H9 (cell line): ENCODE data around the gene HHLA2. TPM values are rescaled to one million over a fixed set of nuclear protein-coding genes. Genes with fewer than 3 reads are reported as not detected.

Experiments
- DNase-seq: peaks from one replicate; pipeline ENCODE4 v3.0.0-alpha.2; 2017
- H2AFZ ChIP-seq: one replicate; pipeline ENCODE4 v1.6.1; 2013; ENCODE audit warnings: mild to moderate bottlenecking, low read length, control low read depth, moderate library complexity
- H2AK5ac ChIP-seq: 2 replicates; pipeline ENCODE4 v1.6.1; 2013; ENCODE audit warnings: low read length, control low read depth, mixed read lengths; ENCODE audit not compliant: insufficient read length
- H2BK120ac ChIP-seq: one replicate; pipeline ENCODE4 v1.6.1; 2013; ENCODE audit warnings: low read depth, mild to moderate bottlenecking, low read length, control low read depth, inconsistent platforms; ENCODE audit not compliant: poor library complexity, severe bottlenecking
- H2BK12ac ChIP-seq: 2 replicates; pipeline ENCODE4 v1.6.1; 2013; ENCODE audit warnings: low read length, control low read depth, mixed read lengths, low read depth; ENCODE audit not compliant: insufficient read length
- H2BK15ac ChIP-seq: 2 replicates; pipeline ENCODE4 v1.6.1; 2013; ENCODE audit warnings: low read depth, low read length, control low read depth
- H2BK20ac ChIP-seq: one replicate; pipeline ENCODE4 v1.6.1; 2013; ENCODE audit warnings: low read depth, mild to moderate bottlenecking, low read length, control low read depth, inconsistent platforms; ENCODE audit not compliant: poor library complexity, severe bottlenecking
- H2BK5ac ChIP-seq: 2 replicates; pipeline ENCODE4 v1.6.1; 2013; ENCODE audit warnings: low read length, control low read depth, mixed read lengths; ENCODE audit not compliant: insufficient read length
- H3K14ac ChIP-seq: 2 replicates; pipeline ENCODE4 v1.6.1; 2013; ENCODE audit warnings: low read length, control low read depth; ENCODE audit not compliant: insufficient read depth
- H3K18ac ChIP-seq: 2 replicates; pipeline ENCODE4 v1.6.1; 2013; ENCODE audit warnings: low read depth, mild to moderate bottlenecking, mixed read lengths, low read length, control low read depth; ENCODE audit not compliant: insufficient read length
- H3K23ac ChIP-seq: 2 replicates; pipeline ENCODE4 v1.6.1; 2013; ENCODE audit warnings: low read length, control low read depth, mixed read lengths, low read depth; ENCODE audit not compliant: insufficient read length
- H3K23me2 ChIP-seq: 2 replicates; pipeline ENCODE4 v1.6.1; 2013; ENCODE audit warnings: low read depth, mild to moderate bottlenecking, mixed read lengths, low read length, control low read depth; ENCODE audit not compliant: insufficient read length, poor library complexity, severe bottlenecking
- H3K27ac ChIP-seq: 2 replicates; pipeline ENCODE4 v1.5.1; 2013; ENCODE audit warnings: low read length, control low read depth, mixed read lengths, low read depth; ENCODE audit not compliant: insufficient read length
- H3K27me3 ChIP-seq: 2 replicates; pipeline ENCODE4 v1.6.1; 2013; ENCODE audit warnings: low read length, control low read depth, inconsistent platforms; ENCODE audit not compliant: insufficient read depth
- H3K4ac ChIP-seq: 2 replicates; pipeline ENCODE4 v1.6.1; 2013; ENCODE audit warnings: low read depth, mild to moderate bottlenecking, control low read depth, inconsistent platforms, low read length, moderate library complexity
- H3K4me1 ChIP-seq: 2 replicates; pipeline ENCODE4 v1.6.1; 2013; ENCODE audit warnings: low read length, control low read depth, inconsistent platforms; ENCODE audit not compliant: insufficient read depth
- H3K4me2 ChIP-seq: 2 replicates; pipeline ENCODE4 v1.6.1; 2013; ENCODE audit warnings: low read length, control low read depth, mixed read lengths; ENCODE audit not compliant: insufficient read length, insufficient read depth
- H3K56ac ChIP-seq: 2 replicates; pipeline ENCODE4 v1.6.1; 2013; ENCODE audit warnings: low read depth, mild to moderate bottlenecking, mixed read lengths, low read length, control low read depth; ENCODE audit not compliant: insufficient read length
- H3K79me1 ChIP-seq: 2 replicates; pipeline ENCODE4 v1.6.1; 2013; ENCODE audit warnings: low read depth, mild to moderate bottlenecking, moderate library complexity, low read length, control low read depth, inconsistent platforms; ENCODE audit not compliant: insufficient read depth, poor library complexity, severe bottlenecking
- H3K79me2 ChIP-seq: 2 replicates; pipeline ENCODE4 v1.6.1; 2013; ENCODE audit warnings: low read length, control low read depth, inconsistent platforms; ENCODE audit not compliant: insufficient read depth
- H3K9ac ChIP-seq: 2 replicates; pipeline ENCODE4 v1.6.1; 2013; ENCODE audit warnings: low read length, control low read depth, mixed read lengths; ENCODE audit not compliant: insufficient read length; ENCODE audit errors: extremely low read depth
- H3K9me3 ChIP-seq: one replicate; pipeline ENCODE4 v1.6.1; 2013; ENCODE audit warnings: low read depth, low read length, inconsistent platforms; ENCODE audit not compliant: control insufficient read depth
- H3T11ph ChIP-seq: one replicate; pipeline ENCODE4 v1.6.1; 2013; ENCODE audit warnings: mild to moderate bottlenecking, low read length, control low read depth, inconsistent platforms
- H4K20me1 ChIP-seq: one replicate; pipeline ENCODE4 v1.6.1; 2013; ENCODE audit not compliant: control insufficient read depth, insufficient read length, insufficient read depth
- H4K5ac ChIP-seq: 2 replicates; pipeline ENCODE4 v1.6.1; 2013; ENCODE audit warnings: low read depth, mild to moderate bottlenecking, mixed read lengths, low read length, control low read depth; ENCODE audit not compliant: insufficient read length
- H4K8ac ChIP-seq: replicated peaks from 2 replicates; pipeline ENCODE4 v1.6.1; 2013; ENCODE audit warnings: low read length, control low read depth, mixed read lengths, low read depth; ENCODE audit not compliant: insufficient read length
- H4K91ac ChIP-seq: 2 replicates; pipeline ENCODE4 v1.6.1; 2013; ENCODE audit warnings: low read depth, mild to moderate bottlenecking, moderate library complexity, mixed read lengths, low read length, control low read depth; ENCODE audit not compliant: insufficient read length
- H3K27ac Mint-ChIP-seq, 3 experiments: 2 replicates in 2 of 3; 3 replicates in 1 of 3; pipeline ENCODE4 v1.8.0; 2020 to 2021; ENCODE audit warnings: mixed read lengths in 3 of 3, mild to moderate bottlenecking in 1 of 3, moderate library complexity in 1 of 3
- H3K27me3 Mint-ChIP-seq: 2 replicates; pipeline ENCODE4 v1.8.0; 2021; ENCODE audit warnings: low read depth, mild to moderate bottlenecking, moderate library complexity, mixed read lengths
- H3K36me3 Mint-ChIP-seq, 3 experiments: 2 replicates in 2 of 3; 3 replicates in 1 of 3; pipeline ENCODE4 v1.8.0; 2020 to 2021; ENCODE audit warnings: low read depth in 3 of 3, mixed read lengths in 3 of 3; ENCODE audit not compliant: insufficient read depth in 1 of 3
- H3K4me1 Mint-ChIP-seq, 2 experiments: 2 replicates each; pipeline ENCODE4 v1.8.0; 2020; ENCODE audit warnings: mixed read lengths in 2 of 2
- H3K4me3 Mint-ChIP-seq, 2 experiments: 2 replicates in 1 of 2; 3 replicates in 1 of 2; pipeline ENCODE4 v1.8.0; 2020 to 2021; ENCODE audit warnings: mild to moderate bottlenecking in 2 of 2, mixed read lengths in 2 of 2, moderate library complexity in 1 of 2
- H3K9me3 Mint-ChIP-seq, 2 experiments: 2 replicates in 1 of 2; 3 replicates in 1 of 2; pipeline ENCODE4 v1.8.0; 2020; ENCODE audit warnings: mild to moderate bottlenecking in 2 of 2, mixed read lengths in 2 of 2, moderate library complexity in 1 of 2
- CTCF ChIP-seq: fragments of 200-600 bp; sonication (generic); conservative IDR thresholded peaks from 3 replicates; pipeline ENCODE4 v1.8.0; 2021; ENCODE audit warnings: antibody characterized with exemption, mild to moderate bottlenecking
- whole genome bisulfite sequencing: extraction: QIAGEN DNeasy Blood & Tissue Kit; methylation state at CpG from one replicate; pipeline ENCODE4 v1.1.7; 2013; ENCODE audit warnings: missing lambda C conversion rate, low lambda C conversion rate, mixed read lengths; ENCODE audit not compliant: insufficient read length; ENCODE audit errors: extremely low coverage; 5-methylcytosine and 5-hydroxymethylcytosine counted together
- total RNA-seq: library from RNA; stranded (reverse); gene quantifications from 2 replicates; pipeline ENCODE4 v1.2.1, GENCODE V29; 2021

Gene HHLA2
- total RNA-seq, 1 experiment from 2014 or later = not detected

GRCh38 chr3:108388136-108389132 is 92.1 kb downstream of the HHLA2 start:
- Histone ChIP-seq H3K4me1 (peaks cover 3% of the 10 kb centered on the region; the same call in 1 of the 2 replicates), H2BK20ac (no peak overlapping the region), H3K9me3 (no peaks in the 10 kb centered on the region), H3T11ph (no peak overlapping the region), H4K91ac (no peak overlapping the region), H3K23ac (no peak overlapping the region), H4K20me1 (no peaks in the 10 kb centered on the region), H2AK5ac (no peak overlapping the region), H2BK5ac (no peak overlapping the region), H3K23me2 (no peaks in the 10 kb centered on the region), H3K79me2 (no peaks in the 10 kb centered on the region), H2AFZ (no peak overlapping the region), H3K14ac (no peak overlapping the region), H2BK12ac (no peak overlapping the region), H3K4ac (no peak overlapping the region), H3K56ac (no peak overlapping the region), H3K9ac (no peak overlapping the region), H4K8ac (no peak overlapping the region), H3K27ac (no peak overlapping the region), H4K5ac (no peak overlapping the region), H2BK120ac (no peak overlapping the region), H3K4me2 (no peak overlapping the region), H3K18ac (no peak overlapping the region), H2BK15ac (no peak overlapping the region), H3K79me1 (no peaks in the 10 kb centered on the region), H3K27me3 (no peaks in the 10 kb centered on the region)
- Mint-ChIP-seq H3K27ac (no peak overlapping the region), H3K4me3 (no peak overlapping the region), H3K4me1 (peaks cover 20 to 21% of the 10 kb centered on the region in 2 experiments), H3K36me3 (no peaks in the 10 kb centered on the region), H3K27me3 (no peaks in the 10 kb centered on the region), H3K9me3 (no peaks in the 10 kb centered on the region)
- DNase-seq = no peak
- no peak for TF ChIP-seq CTCF
- WGBS = no CpG with 5 or more reads among the region's 12 CpGs
